Activated naive CD4-positive, alpha-beta T cell treated with anti-CD3 and anti-CD28 coated beads, Interleukin-2, amount 50 U/mL, for 16 hours (primary cell): ENCODE measurements around the gene PLAAT3.
"Not testable (repeated sequence)": the region's sequence is repeated elsewhere in the genome, so short reads cannot be mapped to it uniquely, and the experiment has no call there.

Experiments used
- DNase-seq: peaks from one replicate; pipeline ENCODE4 v3.0.0-alpha.2; 2020

PLAAT3 gene

GRCh38 chr11:63535734-63536133, 78.5 kb downstream of the PLAAT3 start:
- DNase-seq, result no peak

GRCh38 chr11:63534895-63535461, 79.3 kb downstream of the PLAAT3 start:
- DNase-seq, result no peak

GRCh38 chr11:63534076-63534475, 80.2 kb downstream of the PLAAT3 start:
- DNase-seq, result no peak

- DNase-seq, result no peak
These were observed 81.3 kb downstream of the PLAAT3 start for GRCh38 chr11:63532799-63533475.

- DNase-seq, result no peak
These were observed 82.1 kb downstream of the PLAAT3 start for GRCh38 chr11:63532117-63532516.

GRCh38 chr11:63531074-63531792, 83.0 kb downstream of the PLAAT3 start:
- not testable (repeated sequence) for DNase-seq

- no peak for DNase-seq
These were observed 84.2 kb downstream of the PLAAT3 start for GRCh38 chr11:63530021-63530420.

- DNase-seq, result not testable (repeated sequence)
These were observed 84.9 kb downstream of the PLAAT3 start for GRCh38 chr11:63529373-63529772.

GRCh38 chr11:63528729-63529278, 85.4 kb downstream of the PLAAT3 start:
- DNase-seq, result not testable (repeated sequence)

- not testable (repeated sequence) for DNase-seq
These were observed 86.1 kb downstream of the PLAAT3 start for GRCh38 chr11:63528156-63528555.

GRCh38 chr11:63527667-63528066, 86.6 kb downstream of the PLAAT3 start:
- no peak for DNase-seq
